HepG2 (cell line): ENCODE measurements around the gene ALOXE3. TPM values are rescaled to one million over a fixed set of nuclear protein-coding genes. Genes with fewer than 3 reads are reported as not detected.
A peak's percentile ranks its signal among the peaks of the same experiment; 100 is the strongest.

Experiments
- BCL6 ChIP-seq: IDR thresholded peaks from 2 replicates; pipeline ENCODE4 v1.6.1; 2016; ENCODE audit warnings: missing genetic modification reagents, missing compliant biosample characterization
- BRD4 ChIP-seq: sonication (generic); formaldehyde crosslinking; IDR thresholded peaks from 2 replicates; pipeline ENCODE4 v1.4.0; 2020; ENCODE audit warnings: missing genetic modification reagents
- CBX2 ChIP-seq, 2 experiments: fragments of 200-600 bp in 1 of 2; sonication (generic); formaldehyde crosslinking in 1 of 2; IDR thresholded peaks; 2 replicates each; pipeline versions ENCODE4 v1.7.0 to v1.8.1; 2018 to 2022; ENCODE audit warnings: low read depth in 2 of 2, low read length in 1 of 2, mild to moderate bottlenecking in 1 of 2, missing genetic modification reagents in 1 of 2
- CBX5 ChIP-seq: sonication (generic); formaldehyde crosslinking; IDR thresholded peaks from 2 replicates; pipeline ENCODE4 v1.4.0; 2020; ENCODE audit warnings: missing genetic modification reagents, borderline replicate concordance
- EEA1 ChIP-seq: sonication (generic); formaldehyde crosslinking; IDR thresholded peaks from 2 replicates; pipeline ENCODE4 v1.5.1; 2020; ENCODE audit warnings: mild to moderate bottlenecking, missing genetic modification reagents, borderline replicate concordance
- FOXP4 ChIP-seq: sonication (generic); formaldehyde crosslinking; IDR thresholded peaks from 2 replicates; pipeline ENCODE4 v1.4.0; 2020; ENCODE audit warnings: missing genetic modification reagents
- GATAD2A ChIP-seq: IDR thresholded peaks from 2 replicates; pipeline ENCODE4 v1.6.1; 2016
- GMEB1 ChIP-seq: sonication (generic); formaldehyde crosslinking; IDR thresholded peaks from 2 replicates; pipeline ENCODE4 v1.5.1; 2020; ENCODE audit warnings: missing genetic modification reagents, mild to moderate bottlenecking, borderline replicate concordance
- KDM4B ChIP-seq: sonication (generic); formaldehyde crosslinking; IDR thresholded peaks from 2 replicates; pipeline ENCODE4 v1.4.0; 2020; ENCODE audit warnings: missing genetic modification reagents
- KDM6A ChIP-seq: IDR thresholded peaks from 2 replicates; pipeline ENCODE4 v1.6.1; 2016; ENCODE audit warnings: low read depth
- MBD4 ChIP-seq: IDR thresholded peaks from 2 replicates; pipeline ENCODE4 v1.6.1; 2012; ENCODE audit warnings: low read length, inconsistent platforms, borderline replicate concordance
- SKI ChIP-seq: fragments of 450-650 bp; IDR thresholded peaks from one replicate; pipeline ENCODE4 v1.6.1; 2018; ENCODE audit warnings: mild to moderate bottlenecking; ENCODE audit not compliant: partially characterized antibody
- SP5 ChIP-seq: IDR thresholded peaks from 2 replicates; pipeline ENCODE4 v1.6.1; 2016; ENCODE audit warnings: low read depth, borderline replicate concordance
- TFE3 ChIP-seq: IDR thresholded peaks from 2 replicates; pipeline ENCODE4 v1.6.1; 2016
- XRCC5 ChIP-seq: fragments of 200-400 bp; formaldehyde crosslinking; optimal IDR thresholded peaks from 2 replicates; pipeline ENCODE3; 2017; ENCODE audit warnings: mild to moderate bottlenecking, low read length
- ZBTB25 ChIP-seq: IDR thresholded peaks from 2 replicates; pipeline ENCODE4 v1.6.1; 2018; ENCODE audit warnings: missing genetic modification reagents
- ZFP91 ChIP-seq: sonication (generic); formaldehyde crosslinking; IDR thresholded peaks from 2 replicates; pipeline ENCODE4 v1.9.0; 2022; ENCODE audit warnings: missing genetic modification reagents, mild to moderate bottlenecking, borderline replicate concordance
- ZNF33B ChIP-seq: sonication (generic); formaldehyde crosslinking; IDR thresholded peaks from 2 replicates; pipeline ENCODE4 v1.5.1; 2020; ENCODE audit warnings: mild to moderate bottlenecking, missing genetic modification reagents
- ZNF530 ChIP-seq: sonication (generic); formaldehyde crosslinking; IDR thresholded peaks from 2 replicates; pipeline ENCODE4 v1.5.0; 2020; ENCODE audit warnings: low read depth, mild to moderate bottlenecking, missing genetic modification reagents
- ZNF660 ChIP-seq: sonication (generic); formaldehyde crosslinking; IDR thresholded peaks from 2 replicates; pipeline ENCODE4 v1.5.1; 2020; ENCODE audit warnings: mild to moderate bottlenecking, low read depth, missing genetic modification reagents, borderline replicate concordance
- ZSCAN20 ChIP-seq: sonication (generic); formaldehyde crosslinking; IDR thresholded peaks from 2 replicates; pipeline ENCODE4 v1.4.0; 2020; ENCODE audit warnings: missing genetic modification reagents, mild to moderate bottlenecking, borderline replicate concordance
- polyA plus RNA-seq, 8 experiments: library from polyadenylated mRNA; depleted of rRNA in 3 of 8; stranded (reverse) in 7 of 8; unstranded in 1 of 8; fragments of >200 nt; fragmentation: Illumina TruSeq in 4 of 8; extraction: Trizol in 4 of 8; gene quantifications; 2 replicates each; pipeline versions ENCODE4 v1.2.1 to v1.2.3, GENCODE V29; 2011 to 2016; ENCODE audit warnings: low read depth in 4 of 8, missing spikeins in 1 of 8, mixed read lengths in 1 of 8; ENCODE audit not compliant: insufficient read depth in 1 of 8
- total RNA-seq, 5 experiments: library from RNA; depleted of rRNA; stranded (reverse); fragments of >200 nt; fragmentation: Illumina TruSeq; extraction: Trizol; gene quantifications; 2 replicates each; pipeline ENCODE4 v1.2.3, GENCODE V29; 2016; ENCODE audit warnings: low read depth in 1 of 5

ALOXE3 gene
- total and polyA plus RNA-seq, 2 of the 13 experiments (the other 11 are each of a cell fraction or from before 2014, with no cell fraction given): 0.07 TPM; not detected in 1

- TF ChIP-seq ZSCAN20 (CRISPR knock-in tag): no peak
- 0 out of 2 replicates have a peak, but pooled peaks have one; percentile 10 for TF ChIP-seq CBX5 (CRISPR knock-in tag)
- 0 out of 2 replicates have a peak, but pooled peaks have one; percentile 51 for TF ChIP-seq BRD4 (CRISPR knock-in tag)
- no peak for TF ChIP-seq BCL6
- TF ChIP-seq SP5 (CRISPR knock-in tag): no peak
- no peak for TF ChIP-seq MBD4
- no peak for TF ChIP-seq XRCC5
- TF ChIP-seq SKI: no peak
- peak; percentile 31; the same call in 1 of the 2 replicates for TF ChIP-seq TFE3 (CRISPR knock-in tag)
- no peak for TF ChIP-seq ZNF33B (CRISPR knock-in tag)
- 0 out of 2 replicates have a peak, but pooled peaks have one; percentile 41 for TF ChIP-seq ZFP91 (CRISPR knock-in tag)
- no peak for TF ChIP-seq GMEB1 (CRISPR knock-in tag)
- TF ChIP-seq CBX2 (IDR thresholded peaks at IDR 0.05; ENCODE audit: low read depth, low read length): no peak
- TF ChIP-seq CBX2 (CRISPR knock-in tag; IDR thresholded peaks at IDR 0.05; ENCODE audit: low read depth): no peak
- TF ChIP-seq ZNF660 (CRISPR knock-in tag): no peak
- TF ChIP-seq KDM6A: no peak
- TF ChIP-seq ZBTB25 (CRISPR knock-in tag): no peak
- no peak for TF ChIP-seq EEA1
- no peak for TF ChIP-seq FOXP4 (CRISPR knock-in tag)
- TF ChIP-seq GATAD2A (CRISPR knock-in tag): 0 out of 2 replicates have a peak, but pooled peaks have one; percentile 4
- TF ChIP-seq KDM4B (CRISPR knock-in tag): no peak
- TF ChIP-seq ZNF530 (CRISPR knock-in tag): no peak
Observed at GRCh38 chr17:8117980-8118768, at the start of gene ALOXE3 (continued).
